Upper lobe of right lung (tissue), 1 donor: ENCODE results near the gene METTL17. TPM values are rescaled to one million over a fixed set of nuclear protein-coding genes. Genes with fewer than 3 reads are reported as not detected.

ENCODE experiments used
- ATAC-seq: fragments of 200-7000 bp; cut with Tn5 transposase; one replicate; pipeline ENCODE4 v1.9.1; 2020; ENCODE audit warnings: mild to moderate bottlenecking, moderate library complexity
- DNase-seq: peaks from one replicate; pipeline ENCODE4 v3.0.0-alpha.2; 2020
- H3K27ac ChIP-seq: fragments of 200-600 bp; one replicate; pipeline ENCODE4 v1.8.0; 2022
- H3K27me3 ChIP-seq: fragments of 200-600 bp; one replicate; pipeline ENCODE4 v1.8.0; 2022; ENCODE audit warnings: mild to moderate bottlenecking
- H3K36me3 ChIP-seq: fragments of 200-600 bp; one replicate; pipeline ENCODE4 v1.8.0; 2022
- H3K4me1 ChIP-seq: fragments of 200-600 bp; one replicate; pipeline ENCODE4 v1.8.0; 2022
- H3K4me3 ChIP-seq: fragments of 200-600 bp; one replicate; pipeline ENCODE4 v1.8.0; 2022; ENCODE audit warnings: mild to moderate bottlenecking
- H3K9me3 ChIP-seq: fragments of 200-600 bp; one replicate; pipeline ENCODE4 v1.8.0; 2022
- intact Hi-C: fragments of 100-400 bp; cut with DNase I; formaldehyde crosslinking; loops from one replicate; pipeline ENCODE4 v1.11.0; 2022
- total RNA-seq: library from RNA; stranded (reverse); fragmentation: NEBNext Ultra II Directional; extraction: Animal tissue kit (Norgen Biotek cat#: 25700); gene quantifications from one replicate; pipeline ENCODE4 v1.2.1, GENCODE V29; 2021
- TF ChIP-seq, protein P1 (sequence below): fragments of 200-600 bp; IDR thresholded peaks from one replicate; pipeline ENCODE4 v1.8.0; 2022; ENCODE audit warnings: antibody characterized with exemption
- donor health status: DM: no; HTN: yes; CAD: no; lungs with severe emphysema.

METTL17 gene
- total RNA-seq, 1 donor from 2014 or later: 51.0 TPM

DNA sequence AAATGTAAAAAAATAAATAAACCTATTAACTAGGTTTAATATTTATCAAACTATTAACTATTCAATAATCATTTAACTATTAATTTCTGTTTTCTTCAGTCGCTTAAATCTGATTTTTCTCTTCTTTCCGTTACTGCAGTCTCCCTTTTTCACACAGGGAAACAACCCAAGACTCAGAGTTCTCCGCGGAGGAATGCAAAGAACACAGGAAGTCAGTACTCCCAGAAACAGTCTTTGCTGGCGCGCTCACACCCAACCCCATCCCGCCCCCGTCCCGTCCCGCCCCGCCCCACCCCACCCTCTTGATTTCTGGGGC lies 351 bp upstream of the METTL17 start:
- H3K27ac ChIP-seq: peak overlapping the region; percentile 84
- intact Hi-C loops: no loop called here
- ATAC-seq: no peak
- H3K4me1 ChIP-seq: peaks cover 22% of the 10 kb centered on the region
- DNase-seq: no peak
- H3K9me3 ChIP-seq: no peaks in the 10 kb centered on the region
- H3K27me3 ChIP-seq: no peaks in the 10 kb centered on the region
- TF ChIP-seq, protein P1, sequence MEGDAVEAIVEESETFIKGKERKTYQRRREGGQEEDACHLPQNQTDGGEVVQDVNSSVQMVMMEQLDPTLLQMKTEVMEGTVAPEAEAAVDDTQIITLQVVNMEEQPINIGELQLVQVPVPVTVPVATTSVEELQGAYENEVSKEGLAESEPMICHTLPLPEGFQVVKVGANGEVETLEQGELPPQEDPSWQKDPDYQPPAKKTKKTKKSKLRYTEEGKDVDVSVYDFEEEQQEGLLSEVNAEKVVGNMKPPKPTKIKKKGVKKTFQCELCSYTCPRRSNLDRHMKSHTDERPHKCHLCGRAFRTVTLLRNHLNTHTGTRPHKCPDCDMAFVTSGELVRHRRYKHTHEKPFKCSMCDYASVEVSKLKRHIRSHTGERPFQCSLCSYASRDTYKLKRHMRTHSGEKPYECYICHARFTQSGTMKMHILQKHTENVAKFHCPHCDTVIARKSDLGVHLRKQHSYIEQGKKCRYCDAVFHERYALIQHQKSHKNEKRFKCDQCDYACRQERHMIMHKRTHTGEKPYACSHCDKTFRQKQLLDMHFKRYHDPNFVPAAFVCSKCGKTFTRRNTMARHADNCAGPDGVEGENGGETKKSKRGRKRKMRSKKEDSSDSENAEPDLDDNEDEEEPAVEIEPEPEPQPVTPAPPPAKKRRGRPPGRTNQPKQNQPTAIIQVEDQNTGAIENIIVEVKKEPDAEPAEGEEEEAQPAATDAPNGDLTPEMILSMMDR: no peak
- H3K36me3 ChIP-seq: peaks cover 31% of the 10 kb centered on the region
- H3K4me3 ChIP-seq: peak overlapping the region; percentile 91

DNA sequence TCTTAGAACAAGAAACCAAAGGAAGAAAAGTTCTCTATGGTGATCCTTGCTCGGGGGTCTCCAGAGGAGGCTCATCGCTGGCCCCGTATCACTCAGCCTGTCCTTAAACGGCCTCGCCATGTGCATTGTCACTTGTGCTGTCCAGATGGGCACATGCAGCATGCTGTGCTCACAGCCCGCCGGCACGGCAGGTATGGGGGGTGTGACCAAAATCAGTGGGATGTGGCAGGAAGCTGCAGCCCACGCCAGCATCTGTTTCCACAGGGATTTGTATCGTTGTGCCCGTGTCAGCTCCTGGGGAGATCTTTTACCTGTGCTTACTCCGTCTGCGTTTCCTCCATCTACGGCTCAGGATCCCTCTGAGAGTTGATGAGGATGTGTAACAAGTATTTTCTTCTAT lies 6.7 kb downstream of the METTL17 start:
- H3K9me3 ChIP-seq: no peaks in the 10 kb centered on the region
- DNase-seq (no peak), ATAC-seq (no peak)
- peaks cover 4% of the 10 kb centered on the region for H3K4me1 ChIP-seq
- no peak overlapping the region for H3K4me3 ChIP-seq
- intact Hi-C loops: no loop called here
- H3K27me3 ChIP-seq: no peaks in the 10 kb centered on the region
- H3K27ac ChIP-seq: no peak overlapping the region
- TF ChIP-seq, protein P1: no peak
- peaks cover 62% of the 10 kb centered on the region for H3K36me3 ChIP-seq

GRCh38 chr14:20997115-20997514 lies 7.3 kb downstream of the METTL17 start:
- no peaks in the 10 kb centered on the region for H3K4me1 ChIP-seq
- H3K9me3 ChIP-seq: no peaks in the 10 kb centered on the region
- TF ChIP-seq, protein P1: no peak
- H3K4me3 ChIP-seq: no peak overlapping the region
- no peak for ATAC-seq
- intact Hi-C loops: no loop called here
- H3K27me3 ChIP-seq: no peaks in the 10 kb centered on the region
- H3K27ac ChIP-seq: no peak overlapping the region
- H3K36me3 ChIP-seq: peaks cover 56% of the 10 kb centered on the region
- DNase-seq: no peak

- Histone ChIP-seq H3K9me3 (no peaks in the 10 kb centered on the region), H3K27ac (no peak overlapping the region), H3K36me3 (peaks cover 52% of the 10 kb centered on the region), H3K27me3 (no peaks in the 10 kb centered on the region), H3K4me1 (no peaks in the 10 kb centered on the region), H3K4me3 (no peak overlapping the region)
- intact Hi-C loops: no loop called here
- TF ChIP-seq, protein P1: no peak
- ATAC-seq (no peak), DNase-seq (no peak)
Measured at GRCh38 chr14:20997564-20997963, 7.8 kb downstream of the METTL17 start.

- TF ChIP-seq, protein P1: no peak
- H3K27ac ChIP-seq: no peak overlapping the region
- H3K27me3 ChIP-seq: no peaks in the 10 kb centered on the region
- no peaks in the 10 kb centered on the region for H3K4me1 ChIP-seq
- ATAC-seq: no peak
- peaks cover 46% of the 10 kb centered on the region for H3K36me3 ChIP-seq
- intact Hi-C loops: no loop called here
- H3K4me3 ChIP-seq: no peak overlapping the region
- no peaks in the 10 kb centered on the region for H3K9me3 ChIP-seq
- no peak for DNase-seq
Measured at GRCh38 chr14:20998139-20998538, 8.4 kb downstream of the METTL17 start.

DNA sequence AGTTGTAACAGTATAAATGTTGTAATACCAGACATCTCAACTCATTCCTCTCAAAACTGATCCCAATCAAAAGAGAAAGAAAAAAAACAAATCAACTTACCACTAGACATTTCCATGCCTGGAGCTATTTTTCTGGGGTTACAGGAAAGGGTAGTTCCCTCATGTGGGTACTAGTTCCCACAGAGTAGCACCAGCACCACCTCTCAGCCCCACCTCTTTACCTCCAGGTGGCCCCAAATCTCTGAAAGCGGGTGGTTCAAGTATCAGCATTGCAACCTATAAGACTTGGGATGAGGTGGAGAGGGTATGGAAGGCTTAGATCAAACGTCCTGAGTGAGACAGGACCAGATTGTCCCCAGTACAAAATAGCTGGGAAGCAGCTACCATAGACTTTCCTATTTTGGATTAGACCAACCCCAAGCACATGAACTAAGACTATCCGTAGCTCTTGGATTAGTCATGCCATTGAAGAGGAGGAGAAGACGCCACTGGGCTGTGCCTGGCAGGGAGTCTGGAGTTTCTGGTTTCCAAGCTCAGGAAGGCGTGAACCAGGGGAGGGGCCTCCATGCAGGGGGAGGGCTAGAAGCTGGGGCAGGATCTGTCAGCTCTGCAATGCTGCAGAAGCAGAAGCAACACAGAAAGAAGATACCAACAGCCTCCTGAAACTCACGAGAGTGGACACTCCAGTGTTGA lies 9.0 kb downstream of the METTL17 start, which contains the start of gene SLC39A2:
TSS of gene SLC39A2 (plus strand) at position 620 of the 693 bp plus-strand sequence. CDS start 154 bp downstream, outside the sequence.
- TF ChIP-seq, protein P1: no peak
- no peaks in the 10 kb centered on the region for H3K9me3 ChIP-seq
- DNase-seq: no peak
- intact Hi-C loops: no loop called here
- no peaks in the 10 kb centered on the region for H3K4me1 ChIP-seq
- peak; percentile 71 for ATAC-seq
- H3K27ac ChIP-seq: no peak within 1 kb of the TSS
- no peak within 1 kb of the TSS for H3K4me3 ChIP-seq
- no peaks in the 10 kb centered on the region for H3K27me3 ChIP-seq
- peaks cover 39% of the 10 kb centered on the region for H3K36me3 ChIP-seq
